ENCODE results near the gene TAGLN3. TPM values are rescaled to one million over a fixed set of nuclear protein-coding genes. Genes with fewer than 3 reads are reported as not detected.

The TAGLN3 gene
- total RNA-seq, 2 experiments from 2014 or later, result 0.89 to 1.2 TPM

GRCh38 chr3:112018712-112019111 is 20.0 kb downstream of the TAGLN3 start:
- Mint-ChIP-seq H3K27ac (no peak overlapping the region), H3K4me1 (ENCODE audit: low read depth) (peaks cover 11% of the 10 kb centered on the region), H3K9me3 (peaks cover 2% of the 10 kb centered on the region), H3K36me3 (ENCODE audit: low read depth) (no peaks in the 10 kb centered on the region), H3K27me3 (no peaks in the 10 kb centered on the region), H3K4me3 (no peak overlapping the region)
- ChIA-PET CTCF (interaction anchor here (6.7 kb wide), 1 partner anchor 24 kb away, joined by 74 read pairs; no protein-coding TSS in a partner anchor), POLR2A (no interaction called here)
- no peak for ATAC-seq
- no peak for DNase-seq
- no peak for TF ChIP-seq CTCF (IDR thresholded peaks at IDR 0.05)
- intact Hi-C loops (cut with micrococcal nuclease), result no loop called here

GRCh38 chr3:112019716-112020115 is 21.0 kb downstream of the TAGLN3 start:
- intact Hi-C loops (cut with micrococcal nuclease), result no loop called here
- ATAC-seq (no peak), DNase-seq (no peak)
- no peaks in the 10 kb centered on the region for H3K36me3 Mint-ChIP-seq (ENCODE audit: low read depth)
- ChIA-PET CTCF (interaction anchor here (0.6 kb wide), 1 partner anchor 46 kb away, joined by 3 read pairs; no protein-coding TSS in a partner anchor), POLR2A (no interaction called here)
- no peak overlapping the region for H3K27ac Mint-ChIP-seq
- H3K9me3 Mint-ChIP-seq, result peaks cover 2% of the 10 kb centered on the region
- H3K27me3 Mint-ChIP-seq, result no peaks in the 10 kb centered on the region
- H3K4me1 Mint-ChIP-seq (ENCODE audit: low read depth), result peaks cover 7% of the 10 kb centered on the region
- H3K4me3 Mint-ChIP-seq, result no peak overlapping the region
- TF ChIP-seq CTCF (IDR thresholded peaks at IDR 0.05), result no peak

- Mint-ChIP-seq H3K27me3 (no peaks in the 10 kb centered on the region), H3K4me3 (no peak overlapping the region), H3K36me3 (ENCODE audit: low read depth) (no peaks in the 10 kb centered on the region), H3K27ac (no peak overlapping the region), H3K9me3 (peaks cover 2% of the 10 kb centered on the region), H3K4me1 (ENCODE audit: low read depth) (peaks cover 7% of the 10 kb centered on the region)
- ATAC-seq (no peak), DNase-seq (no peak)
- intact Hi-C loops (cut with micrococcal nuclease), result no loop called here
- no peak for TF ChIP-seq CTCF (IDR thresholded peaks at IDR 0.05)
- ChIA-PET POLR2A (no interaction called here), CTCF (interaction anchor here (1.0 kb wide), 1 partner anchor 23 kb away, joined by 5 read pairs; no protein-coding TSS in a partner anchor)
These were observed 22.0 kb downstream of the TAGLN3 start for GRCh38 chr3:112020674-112021085.

- Mint-ChIP-seq H3K9me3 (no peaks in the 10 kb centered on the region), H3K4me1 (ENCODE audit: low read depth) (no peaks in the 10 kb centered on the region), H3K27ac (no peak overlapping the region), H3K27me3 (no peaks in the 10 kb centered on the region), H3K4me3 (no peak overlapping the region), H3K36me3 (ENCODE audit: low read depth) (no peaks in the 10 kb centered on the region)
- CTCF ChIA-PET, result interaction anchor here (1.3 to 1.8 kb wide), 2 partner anchors 14 to 16 kb away, joined by 8 to 13 read pairs; no protein-coding TSS in a partner anchor
- DNase-seq, result no peak
- intact Hi-C loops (cut with micrococcal nuclease), result no loop called here
- no peak for TF ChIP-seq CTCF (IDR thresholded peaks at IDR 0.05)
- no peak for ATAC-seq
- POLR2A ChIA-PET, result no interaction called here
These were observed 28.4 kb downstream of the TAGLN3 start for GRCh38 chr3:112027142-112027541.

- no peak overlapping the region for H3K4me3 Mint-ChIP-seq
- TF ChIP-seq CTCF (IDR thresholded peaks at IDR 0.05), result no peak
- CTCF ChIA-PET, result interaction anchor here (1.0 to 1.2 kb wide), 2 partner anchors 16 to 84 kb away, joined by 3 to 8 read pairs; no protein-coding TSS in a partner anchor
- H3K27ac Mint-ChIP-seq, result no peak overlapping the region
- H3K9me3 Mint-ChIP-seq, result no peaks in the 10 kb centered on the region
- intact Hi-C loops (cut with micrococcal nuclease), result no loop called here
- ATAC-seq, result no peak
- no peaks in the 10 kb centered on the region for H3K27me3 Mint-ChIP-seq
- POLR2A ChIA-PET, result no interaction called here
- DNase-seq, result no peak
- no peaks in the 10 kb centered on the region for H3K4me1 Mint-ChIP-seq (ENCODE audit: low read depth)
- no peaks in the 10 kb centered on the region for H3K36me3 Mint-ChIP-seq (ENCODE audit: low read depth)
These were observed 29.1 kb downstream of the TAGLN3 start for GRCh38 chr3:112027826-112028225.
